Measurements from ENCODE around the gene CYS1. TPM values are rescaled to one million over a fixed set of nuclear protein-coding genes. Genes with fewer than 3 reads are reported as not detected.

Gene CYS1
- total RNA-seq, 2 donors from 2014 or later = 0.29 to 0.44 TPM

- WGBS, 2 experiments (ENCODE audit: insufficient coverage in 1 of 2, insufficient read length in 1 of 2) = 91 to 94% methylated on average over 10 to 20 of the region's 20 CpGs
- Mint-ChIP-seq H3K9me3 (no peaks in the 10 kb centered on the region), H3K36me3 (ENCODE audit: low read depth) (no peaks in the 10 kb centered on the region), H3K4me3 (no peak overlapping the region), H3K4me1 (peaks cover 17% of the 10 kb centered on the region), H3K27me3 (ENCODE audit: insufficient read depth) (no peaks in the 10 kb centered on the region), H3K27ac (no peak overlapping the region)
- no peaks in the 10 kb centered on the region for H3K4me1 ChIP-seq (ENCODE audit: control insufficient read depth, insufficient read depth, low read length)
- H3K27ac ChIP-seq (ENCODE audit: low read depth, low read length) = no peak overlapping the region
- H3K9ac ChIP-seq (ENCODE audit: extremely low read depth, low read length, poor library complexity, severe bottlenecking) = no peak overlapping the region
- DNase-seq = no peak
- no peaks in the 10 kb centered on the region for H3K27me3 ChIP-seq (ENCODE audit: control insufficient read depth, insufficient read depth, low read length, poor library complexity, severe bottlenecking)
- no peaks in the 10 kb centered on the region for H3K9me3 ChIP-seq (ENCODE audit: control insufficient read depth, low read length)
- peaks cover 2% of the 10 kb centered on the region for H3K36me3 ChIP-seq (ENCODE audit: control insufficient read depth, insufficient read depth, low read length)
- no peak overlapping the region for H3K4me3 ChIP-seq (ENCODE audit: low read length)
- no peak for TF ChIP-seq CTCF (conservative IDR thresholded peaks at IDR 0.05)
These were observed 20.5 kb downstream of the CYS1 start for GRCh38 chr2:10059552-10060335.

GRCh38 chr2:10059016-10059351 is 21.2 kb downstream of the CYS1 start:
- no peaks in the 10 kb centered on the region for H3K27me3 Mint-ChIP-seq (ENCODE audit: insufficient read depth)
- no peaks in the 10 kb centered on the region for H3K27me3 ChIP-seq (ENCODE audit: control insufficient read depth, insufficient read depth, low read length, poor library complexity, severe bottlenecking)
- DNase-seq = no peak
- no peaks in the 10 kb centered on the region for H3K4me1 ChIP-seq (ENCODE audit: control insufficient read depth, insufficient read depth, low read length)
- H3K4me1 Mint-ChIP-seq = peaks cover 23% of the 10 kb centered on the region
- no peak overlapping the region for H3K9ac ChIP-seq (ENCODE audit: extremely low read depth, low read length, poor library complexity, severe bottlenecking)
- H3K36me3 Mint-ChIP-seq (ENCODE audit: low read depth) = peaks cover 2% of the 10 kb centered on the region
- no peak overlapping the region for H3K27ac ChIP-seq (ENCODE audit: low read depth, low read length)
- 93% methylated on average over 15 to 17 of the region's 17 CpGs for WGBS, 2 experiments (ENCODE audit: insufficient coverage in 1 of 2, insufficient read length in 1 of 2)
- no peak overlapping the region for H3K4me3 Mint-ChIP-seq
- no peak overlapping the region for H3K27ac Mint-ChIP-seq
- H3K36me3 ChIP-seq (ENCODE audit: control insufficient read depth, insufficient read depth, low read length) = peaks cover 8% of the 10 kb centered on the region
- H3K9me3 Mint-ChIP-seq = no peaks in the 10 kb centered on the region
- no peak for TF ChIP-seq CTCF (conservative IDR thresholded peaks at IDR 0.05)
- H3K9me3 ChIP-seq (ENCODE audit: control insufficient read depth, low read length) = no peaks in the 10 kb centered on the region
- no peak overlapping the region for H3K4me3 ChIP-seq (ENCODE audit: low read length)

GRCh38 chr2:10058251-10059015 is 21.8 kb downstream of the CYS1 start:
- Mint-ChIP-seq H3K4me1 (peaks cover 24% of the 10 kb centered on the region), H3K27ac (no peak overlapping the region), H3K27me3 (ENCODE audit: insufficient read depth) (no peaks in the 10 kb centered on the region), H3K4me3 (no peak overlapping the region), H3K36me3 (ENCODE audit: low read depth) (peaks cover 4% of the 10 kb centered on the region), H3K9me3 (no peaks in the 10 kb centered on the region)
- H3K4me3 ChIP-seq (ENCODE audit: low read length) = no peak overlapping the region
- H3K36me3 ChIP-seq (ENCODE audit: control insufficient read depth, insufficient read depth, low read length) = peaks cover 13% of the 10 kb centered on the region
- peak; percentile 61 for DNase-seq
- H3K9ac ChIP-seq (ENCODE audit: extremely low read depth, low read length, poor library complexity, severe bottlenecking) = no peak overlapping the region
- no peaks in the 10 kb centered on the region for H3K9me3 ChIP-seq (ENCODE audit: control insufficient read depth, low read length)
- H3K27me3 ChIP-seq (ENCODE audit: control insufficient read depth, insufficient read depth, low read length, poor library complexity, severe bottlenecking) = no peaks in the 10 kb centered on the region
- no peak overlapping the region for H3K27ac ChIP-seq (ENCODE audit: low read depth, low read length)
- TF ChIP-seq CTCF (conservative IDR thresholded peaks at IDR 0.05) = no peak
- no peaks in the 10 kb centered on the region for H3K4me1 ChIP-seq (ENCODE audit: control insufficient read depth, insufficient read depth, low read length)
- 94 to 95% methylated on average over 32 to 39 of the region's 39 CpGs for WGBS, 2 experiments (ENCODE audit: insufficient coverage in 1 of 2, insufficient read length in 1 of 2)

All from endodermal cell (in vitro differentiated cells).